Lower leg skin (tissue), 3 donors: ENCODE measurements around the gene TRAK1.

Experiments used
- POLR2A ChIP-seq, 2 donors: fragments of 450-650 bp; IDR thresholded peaks; one replicate each; pipeline ENCODE4 v1.6.1; 2016 to 2017; ENCODE audit warnings: antibody characterized with exemption in 2 of 2, mild to moderate bottlenecking in 1 of 2, moderate library complexity in 1 of 2
- TF ChIP-seq, protein P1 (sequence below), 3 donors: fragments of 450-650 bp; IDR thresholded peaks; one replicate each; pipeline ENCODE4 v1.5.1; 2016; ENCODE audit warnings: antibody characterized with exemption in 3 of 3, mild to moderate bottlenecking in 3 of 3, moderate library complexity in 2 of 3

DNA sequence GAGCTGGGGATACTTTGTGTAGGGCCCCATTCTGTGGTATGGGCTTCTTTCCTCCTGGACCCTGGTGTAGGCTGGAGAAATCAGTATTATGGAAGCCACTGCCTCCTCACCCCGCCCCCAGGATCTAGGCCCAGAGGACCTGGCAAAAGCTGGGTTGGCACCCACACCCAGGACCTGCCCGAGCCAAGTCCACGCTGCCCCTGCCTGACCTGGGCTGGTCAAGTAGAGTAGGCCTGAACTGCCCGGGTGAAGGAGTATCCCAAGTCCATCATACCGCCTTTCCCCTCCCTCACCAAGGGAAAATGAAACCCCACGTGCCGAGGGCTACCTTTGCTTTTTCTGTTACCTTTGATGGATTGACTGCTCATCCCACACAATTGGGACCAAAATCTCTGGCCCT, 37.7 kb upstream of the TRAK1 start:
- TF ChIP-seq POLR2A (IDR thresholded peaks at IDR 0.05): no peak
- TF ChIP-seq, protein P1, sequence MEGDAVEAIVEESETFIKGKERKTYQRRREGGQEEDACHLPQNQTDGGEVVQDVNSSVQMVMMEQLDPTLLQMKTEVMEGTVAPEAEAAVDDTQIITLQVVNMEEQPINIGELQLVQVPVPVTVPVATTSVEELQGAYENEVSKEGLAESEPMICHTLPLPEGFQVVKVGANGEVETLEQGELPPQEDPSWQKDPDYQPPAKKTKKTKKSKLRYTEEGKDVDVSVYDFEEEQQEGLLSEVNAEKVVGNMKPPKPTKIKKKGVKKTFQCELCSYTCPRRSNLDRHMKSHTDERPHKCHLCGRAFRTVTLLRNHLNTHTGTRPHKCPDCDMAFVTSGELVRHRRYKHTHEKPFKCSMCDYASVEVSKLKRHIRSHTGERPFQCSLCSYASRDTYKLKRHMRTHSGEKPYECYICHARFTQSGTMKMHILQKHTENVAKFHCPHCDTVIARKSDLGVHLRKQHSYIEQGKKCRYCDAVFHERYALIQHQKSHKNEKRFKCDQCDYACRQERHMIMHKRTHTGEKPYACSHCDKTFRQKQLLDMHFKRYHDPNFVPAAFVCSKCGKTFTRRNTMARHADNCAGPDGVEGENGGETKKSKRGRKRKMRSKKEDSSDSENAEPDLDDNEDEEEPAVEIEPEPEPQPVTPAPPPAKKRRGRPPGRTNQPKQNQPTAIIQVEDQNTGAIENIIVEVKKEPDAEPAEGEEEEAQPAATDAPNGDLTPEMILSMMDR (IDR thresholded peaks at IDR 0.05): no peak
